GM19035 (cell line): ENCODE measurements around the gene MAX.
A peak's percentile ranks its signal among the peaks of the same experiment; 100 is the strongest.

Experiments used
- ATAC-seq: cut with Tn5 transposase; IDR thresholded peaks from one replicate; pipeline ENCODE4 v1.9.1; 2021; ENCODE audit not compliant: unreplicated experiment

Gene MAX, protein sequence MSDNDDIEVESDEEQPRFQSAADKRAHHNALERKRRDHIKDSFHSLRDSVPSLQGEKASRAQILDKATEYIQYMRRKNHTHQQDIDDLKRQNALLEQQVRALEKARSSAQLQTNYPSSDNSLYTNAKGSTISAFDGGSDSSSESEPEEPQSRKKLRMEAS

GRCh38 chr14:65102441-65103149, at the start of gene MAX:
TSS of gene MAX (minus strand) at chr14:65102517. CDS start at chr14:65102339, 178 bp downstream.
- peak; percentile 78 for ATAC-seq

DNA sequence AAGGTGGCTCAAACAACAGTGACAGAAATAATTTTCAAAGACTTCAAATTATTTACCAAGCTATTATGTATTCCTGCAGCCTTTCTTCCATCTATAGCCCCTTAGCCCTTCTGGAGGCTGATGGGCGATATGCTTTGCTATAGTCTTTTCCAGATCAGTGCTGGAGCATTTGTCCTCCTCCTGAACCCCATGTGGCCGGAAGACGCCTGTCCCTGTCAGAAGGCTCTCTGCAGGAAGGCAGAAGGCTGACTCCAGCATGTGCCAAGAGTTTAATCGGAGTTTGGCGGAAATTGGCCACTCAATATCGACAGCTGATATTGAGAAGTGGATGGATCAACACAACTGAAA, 49.3 kb upstream of the MAX start:
- no peak for ATAC-seq

DNA sequence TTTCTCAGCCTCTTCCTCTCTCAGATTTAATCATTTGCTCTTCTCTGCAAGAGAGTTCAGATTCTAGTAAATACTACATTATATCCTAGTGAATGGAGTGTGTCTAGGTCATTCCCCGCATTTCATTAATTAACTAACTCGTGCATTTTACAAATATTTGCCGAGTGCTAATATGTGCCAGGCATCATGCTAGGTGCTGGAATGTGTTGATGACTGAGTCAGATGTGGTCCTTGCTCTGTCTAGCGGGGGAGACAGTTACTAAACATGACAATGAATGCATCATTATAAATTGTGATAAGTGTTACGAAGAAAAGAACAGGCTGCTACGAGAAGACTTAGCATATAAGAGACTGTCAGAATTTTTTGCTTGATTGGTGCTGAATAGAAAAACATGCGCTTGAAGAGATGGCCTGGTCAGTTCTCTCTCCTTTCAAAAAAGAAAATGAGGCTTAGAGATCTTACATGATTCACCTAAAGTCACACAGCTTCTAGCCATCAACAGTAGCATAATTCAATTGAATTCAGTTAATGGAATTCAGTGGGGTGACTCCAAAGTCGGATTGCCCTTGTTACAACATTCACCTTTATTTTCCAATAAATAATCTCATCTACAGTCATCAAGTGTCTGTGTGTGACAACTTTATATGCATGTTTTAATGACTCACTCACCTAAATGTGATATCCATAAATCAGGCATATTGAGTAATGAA, 48.7 kb upstream of the MAX start:
- ATAC-seq = no peak

DNA sequence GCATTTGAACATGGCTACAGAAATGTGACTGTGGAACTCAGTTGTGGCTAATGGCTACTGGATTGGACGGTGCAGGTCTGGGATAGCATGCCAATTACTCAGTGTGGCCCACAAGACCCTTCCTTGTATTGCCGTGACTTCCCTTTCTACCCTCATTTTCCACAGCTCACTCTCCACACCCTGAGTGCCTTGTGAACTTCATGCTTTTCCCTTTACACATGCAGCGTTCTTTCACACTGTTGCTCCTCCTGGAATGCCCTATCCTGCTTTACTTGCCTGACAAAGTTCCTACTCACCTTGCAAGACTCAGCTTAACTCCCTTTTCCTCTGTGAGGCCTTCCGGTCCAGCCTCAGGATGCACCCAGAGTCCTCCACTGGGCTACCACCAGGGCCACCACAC, 46.8 kb upstream of the MAX start:
- no peak for ATAC-seq

- no peak for ATAC-seq
Observed at GRCh38 chr14:65144170-65144569, 41.9 kb upstream of the MAX start.

GRCh38 chr14:65142914-65143625, 40.8 kb upstream of the MAX start:
- ATAC-seq = no peak

- no peak for ATAC-seq
Observed at GRCh38 chr14:65142429-65142828, 40.1 kb upstream of the MAX start.

GRCh38 chr14:65141523-65141922, 39.2 kb upstream of the MAX start:
- ATAC-seq = no peak

DNA sequence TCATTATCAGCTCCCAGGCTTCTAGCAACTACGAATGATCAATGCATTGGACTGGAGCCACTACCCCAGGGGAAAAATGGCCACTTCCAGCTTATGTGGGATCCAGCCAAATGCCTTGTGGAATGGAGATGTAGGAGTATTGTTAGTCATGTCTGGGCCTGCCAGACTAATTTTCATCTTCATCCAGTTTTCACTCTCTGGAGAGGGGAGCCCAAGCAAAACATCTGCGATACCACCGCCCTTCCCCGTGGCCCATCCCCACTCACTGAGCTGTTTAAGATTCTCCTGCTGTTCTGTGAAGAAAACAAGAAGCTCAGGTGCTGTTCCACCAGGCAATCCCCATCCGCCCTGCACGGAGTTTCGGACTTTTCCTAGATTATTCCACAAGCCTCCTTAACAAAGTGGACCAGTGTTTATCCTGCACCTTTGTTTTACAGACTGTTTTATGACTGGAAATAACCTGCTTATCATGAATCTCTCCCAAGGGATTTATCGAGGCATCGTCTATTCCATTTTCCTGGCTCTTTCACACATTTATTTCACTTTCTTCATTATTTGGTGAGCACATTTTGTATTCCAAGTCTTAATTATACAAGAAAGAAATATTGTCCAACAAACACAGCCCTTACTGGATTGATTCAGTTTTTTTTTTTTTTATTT, 35.5 kb upstream of the MAX start:
- no peak for ATAC-seq

DNA sequence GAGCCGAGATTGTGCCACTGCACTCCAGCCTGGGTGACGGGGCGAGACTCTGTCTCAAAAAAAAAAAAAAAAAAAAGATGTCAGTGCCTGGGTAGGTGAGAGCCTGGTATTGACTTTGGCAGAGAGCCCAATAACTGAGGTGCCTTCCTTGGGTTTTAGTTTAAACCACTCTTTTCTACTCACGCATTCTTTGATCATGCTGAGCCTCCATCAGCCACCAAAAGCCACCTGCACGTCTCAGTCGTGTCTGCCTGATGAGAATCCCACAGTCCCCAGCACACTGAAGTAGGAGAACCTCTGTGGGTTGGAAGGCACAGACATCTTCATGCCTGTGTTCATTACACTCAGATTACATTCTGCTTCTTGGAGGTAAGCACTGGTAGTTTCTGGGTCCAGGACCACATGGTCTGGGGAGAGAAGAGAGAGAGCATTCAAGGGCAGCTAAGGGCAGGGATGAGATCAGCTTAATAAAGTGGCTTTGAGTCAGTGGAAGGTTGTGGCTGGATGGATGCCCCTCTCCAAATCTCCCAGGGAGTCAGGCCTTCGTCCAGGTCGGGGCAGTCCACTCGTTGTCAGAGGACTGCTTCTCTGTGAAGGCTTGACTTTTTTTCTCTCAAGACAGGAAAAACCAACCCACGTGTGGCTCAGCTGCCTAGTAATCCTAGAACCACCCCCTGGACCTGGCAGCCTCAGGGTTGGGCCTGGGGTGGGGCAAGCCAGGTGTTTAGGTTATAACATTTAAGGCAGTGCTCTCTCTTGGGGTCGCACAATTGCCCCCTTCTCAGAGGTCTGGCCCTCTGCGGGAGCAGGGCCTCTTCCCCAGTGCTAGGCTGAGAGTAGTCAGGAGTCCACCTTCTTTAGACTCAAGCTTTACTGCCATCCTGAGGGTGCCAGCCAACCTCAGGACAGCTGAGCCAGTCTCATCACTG, 32.6 kb upstream of the MAX start:
- no peak for ATAC-seq

DNA sequence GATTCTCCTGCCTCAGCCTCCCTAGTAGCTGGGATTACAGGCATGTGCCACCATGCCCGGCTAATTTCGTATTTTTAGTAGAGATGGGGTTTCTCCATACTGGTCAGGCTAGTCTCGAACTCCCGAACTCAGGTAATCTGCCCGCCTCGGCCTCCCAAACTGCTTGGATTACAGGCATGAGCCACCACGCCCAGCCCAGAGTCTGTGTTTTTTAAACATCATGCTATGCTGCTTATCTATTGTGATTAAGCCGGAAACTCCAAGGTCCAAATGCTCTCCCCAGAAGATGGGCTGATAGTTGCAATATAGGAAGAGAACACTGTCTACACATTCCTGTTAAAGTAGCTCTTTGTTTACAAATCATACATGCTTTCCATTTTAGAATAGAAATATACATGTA, 30.5 kb upstream of the MAX start:
- no peak for ATAC-seq

- ATAC-seq = no peak
Observed at GRCh38 chr14:65131301-65131701, 29.0 kb upstream of the MAX start.

GRCh38 chr14:65128096-65128495, 25.8 kb upstream of the MAX start:
- ATAC-seq = no peak

DNA sequence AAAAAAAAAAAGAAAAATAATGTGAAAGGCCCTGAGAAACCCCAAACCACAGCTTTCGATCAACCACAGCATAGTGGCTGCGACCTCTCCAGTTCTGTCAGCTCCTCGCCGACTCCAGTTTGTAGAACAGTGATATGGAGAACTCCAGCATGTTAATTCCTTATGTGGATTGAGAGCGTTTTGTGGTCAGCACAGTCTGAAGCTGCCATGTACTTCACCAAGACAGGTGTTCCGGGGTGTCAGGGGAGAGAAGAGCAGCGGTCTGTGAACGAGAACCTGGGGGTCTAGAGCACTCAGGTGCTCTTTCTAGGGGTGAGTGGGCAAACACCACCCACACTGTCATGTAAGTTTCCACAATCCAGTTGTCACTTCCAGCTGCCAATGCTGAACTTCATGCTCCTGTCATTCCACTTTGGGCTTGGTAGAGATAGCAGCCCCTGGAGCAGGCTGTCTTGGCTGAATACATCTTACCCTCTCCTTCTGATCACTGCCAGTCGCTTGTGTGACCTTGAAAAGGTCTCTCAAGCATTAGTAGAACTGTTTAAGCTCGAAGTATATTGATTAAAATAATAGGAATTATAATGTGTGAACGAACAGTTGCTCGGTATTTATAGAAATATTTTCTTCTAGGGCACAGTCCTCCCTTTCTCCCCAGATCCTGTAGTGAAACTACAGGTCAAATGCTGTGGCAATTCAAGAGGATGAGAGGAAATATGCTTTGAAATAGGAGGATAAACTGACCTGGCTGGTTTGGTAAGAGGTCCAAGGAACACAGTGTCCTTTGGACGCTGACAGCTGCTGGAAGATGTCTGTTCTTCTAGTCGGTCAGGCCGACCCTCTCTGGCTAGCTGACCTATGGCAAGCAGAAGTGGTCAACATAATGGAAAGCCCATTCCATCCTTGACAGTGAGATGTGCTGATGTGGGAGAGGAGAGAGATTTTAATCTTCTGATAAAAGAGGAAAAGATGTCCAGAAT, 15.7 kb upstream of the MAX start:
- ATAC-seq = no peak

DNA sequence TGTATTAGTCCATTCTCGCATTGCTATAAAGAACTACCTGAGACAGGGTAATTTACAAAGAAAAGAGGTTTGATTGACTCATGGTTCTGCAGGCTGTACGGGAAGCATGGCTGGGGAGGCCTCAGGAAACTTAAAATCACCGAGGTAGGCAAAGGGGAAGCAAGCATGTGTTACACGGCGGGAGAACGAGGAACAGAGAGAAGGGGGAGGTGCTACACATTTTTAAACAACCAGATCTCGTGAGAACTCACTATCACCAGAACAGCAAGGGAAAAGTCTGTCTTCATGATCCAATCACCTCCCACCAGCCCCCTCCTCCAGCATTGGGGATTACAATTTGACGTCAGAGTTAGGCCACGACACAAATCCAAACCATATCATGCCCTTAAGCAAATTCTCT, 13.3 kb upstream of the MAX start:
- no peak for ATAC-seq

- ATAC-seq = no peak
Observed at GRCh38 chr14:65110525-65110924, 8.2 kb upstream of the MAX start.

DNA sequence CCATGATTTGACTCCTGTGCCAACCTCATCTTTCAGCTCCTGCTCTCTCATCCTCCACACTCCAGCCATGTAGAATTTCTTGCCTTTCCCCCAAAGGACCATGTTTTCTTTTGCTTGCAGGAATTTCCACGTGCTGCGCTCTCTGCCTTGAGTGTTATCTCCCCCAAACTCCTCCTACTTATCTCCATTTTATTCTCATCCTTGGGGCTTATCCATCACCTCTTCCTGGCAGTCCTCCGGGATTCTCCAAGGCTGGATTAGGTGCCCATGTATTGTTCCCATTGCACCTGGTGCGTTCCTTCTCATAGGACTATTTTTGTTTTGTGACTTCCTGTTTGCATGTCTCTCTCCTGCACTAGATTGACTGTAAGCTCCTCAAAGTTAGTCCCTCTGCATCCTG, 7.0 kb upstream of the MAX start:
- no peak for ATAC-seq

- ATAC-seq = no peak
Observed at GRCh38 chr14:65107200-65107599, 4.9 kb upstream of the MAX start.

- no peak for ATAC-seq
Observed at GRCh38 chr14:65106736-65107135, 4.4 kb upstream of the MAX start.
